GM12891 (cell line): ENCODE results near the gene DGCR8.

Experiments used
- DNase-seq: peaks from one replicate; pipeline ENCODE4 v3.0.0; 2011; ENCODE audit warnings: low spot score; ENCODE audit not compliant: insufficient read length
- FAIRE-seq: peaks from 2 replicates; lab custom pipeline; 2011; peaks lifted over from hg19 to GRCh38; lab: Jason Lieb, UNC
- PAX5 ChIP-seq: IDR thresholded peaks from 2 replicates; pipeline ENCODE4 v1.6.1; 2011; ENCODE audit warnings: low read length, moderate library complexity, mild to moderate bottlenecking; ENCODE audit not compliant: insufficient read depth, severe bottlenecking
- POLR2A ChIP-seq: IDR thresholded peaks from 2 replicates; pipeline ENCODE4 v1.6.1; 2011; ENCODE audit warnings: low read depth, low read length, control low read depth
- POLR2AphosphoS5 ChIP-seq: IDR thresholded peaks from 2 replicates; pipeline ENCODE4 v1.6.1; 2011; ENCODE audit warnings: low read depth, low read length, control low read depth
- POU2F2 ChIP-seq: IDR thresholded peaks from 2 replicates; pipeline ENCODE4 v1.6.1; 2011; ENCODE audit warnings: low read depth, mild to moderate bottlenecking, control low read depth, low read length, moderate library complexity
- SPI1 ChIP-seq: IDR thresholded peaks from 2 replicates; pipeline ENCODE4 v1.6.1; 2011; ENCODE audit warnings: low read depth, low read length, control low read depth
- TAF1 ChIP-seq: IDR thresholded peaks from 2 replicates; pipeline ENCODE4 v1.6.1; 2011; ENCODE audit warnings: low read depth, low read length, control low read depth

The DGCR8 gene

DNA sequence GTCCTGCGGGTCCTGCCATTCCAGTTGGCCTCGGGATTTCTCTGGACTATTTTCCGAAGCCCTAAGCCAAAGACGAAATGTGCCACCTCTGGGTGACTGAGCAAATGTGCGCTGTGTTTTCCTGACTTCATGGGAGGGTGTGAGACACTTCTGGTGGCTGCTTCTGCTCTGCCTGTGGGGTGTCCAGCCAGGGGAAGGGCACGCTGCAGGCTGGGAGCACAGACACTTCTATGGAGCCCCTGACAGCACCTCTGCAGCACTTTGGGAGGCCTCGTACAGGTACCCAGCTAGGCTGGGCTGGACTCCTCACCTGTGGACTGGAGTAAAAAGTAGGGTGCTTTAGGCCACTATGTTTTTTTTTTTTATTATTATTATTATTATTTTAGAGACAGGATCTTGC lies 41.5 kb upstream of the DGCR8 start:
- no peak for DNase-seq
- FAIRE-seq = no peak
- no peak for TF ChIP-seq PAX5
- TF ChIP-seq POU2F2 = no peak
- TF ChIP-seq SPI1 = no peak
- no peak for TF ChIP-seq TAF1
- TF ChIP-seq POLR2AphosphoS5 = no peak
- TF ChIP-seq POLR2A = no peak

DNA sequence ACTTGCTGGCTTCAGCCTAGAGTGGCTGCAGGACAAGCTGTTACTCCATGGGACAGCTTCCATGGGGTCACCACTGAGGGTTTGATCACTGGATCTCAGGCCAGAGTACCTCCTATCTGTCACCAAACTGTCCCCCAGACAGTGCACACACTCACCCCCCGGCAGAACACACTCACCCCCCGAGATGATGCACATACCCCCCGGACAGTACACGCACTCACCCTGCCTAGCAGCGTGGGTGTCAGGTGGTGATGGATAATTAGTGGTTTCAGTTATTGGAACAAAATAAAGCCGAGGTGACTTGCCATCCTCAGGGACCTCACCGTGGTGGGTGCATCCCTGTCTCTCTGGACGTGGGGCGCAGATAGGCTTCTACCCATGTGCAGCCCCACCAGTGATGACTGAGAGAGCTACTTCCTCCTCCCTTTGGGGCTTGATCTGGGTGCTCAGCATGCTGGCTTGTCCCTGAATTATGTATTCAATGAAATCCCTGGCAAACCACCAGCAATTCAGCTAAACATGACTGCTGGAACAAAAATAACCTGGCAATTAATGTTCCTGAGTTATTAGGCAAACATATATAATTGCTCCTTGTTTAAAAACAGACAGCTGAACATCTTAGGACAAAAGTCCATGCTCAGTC lies 40.2 kb upstream of the DGCR8 start:
- TF ChIP-seq PAX5 (no peak), POLR2A (no peak), POU2F2 (no peak), SPI1 (no peak), POLR2AphosphoS5 (no peak), TAF1 (no peak)
- no peak for DNase-seq
- no peak for FAIRE-seq

DNA sequence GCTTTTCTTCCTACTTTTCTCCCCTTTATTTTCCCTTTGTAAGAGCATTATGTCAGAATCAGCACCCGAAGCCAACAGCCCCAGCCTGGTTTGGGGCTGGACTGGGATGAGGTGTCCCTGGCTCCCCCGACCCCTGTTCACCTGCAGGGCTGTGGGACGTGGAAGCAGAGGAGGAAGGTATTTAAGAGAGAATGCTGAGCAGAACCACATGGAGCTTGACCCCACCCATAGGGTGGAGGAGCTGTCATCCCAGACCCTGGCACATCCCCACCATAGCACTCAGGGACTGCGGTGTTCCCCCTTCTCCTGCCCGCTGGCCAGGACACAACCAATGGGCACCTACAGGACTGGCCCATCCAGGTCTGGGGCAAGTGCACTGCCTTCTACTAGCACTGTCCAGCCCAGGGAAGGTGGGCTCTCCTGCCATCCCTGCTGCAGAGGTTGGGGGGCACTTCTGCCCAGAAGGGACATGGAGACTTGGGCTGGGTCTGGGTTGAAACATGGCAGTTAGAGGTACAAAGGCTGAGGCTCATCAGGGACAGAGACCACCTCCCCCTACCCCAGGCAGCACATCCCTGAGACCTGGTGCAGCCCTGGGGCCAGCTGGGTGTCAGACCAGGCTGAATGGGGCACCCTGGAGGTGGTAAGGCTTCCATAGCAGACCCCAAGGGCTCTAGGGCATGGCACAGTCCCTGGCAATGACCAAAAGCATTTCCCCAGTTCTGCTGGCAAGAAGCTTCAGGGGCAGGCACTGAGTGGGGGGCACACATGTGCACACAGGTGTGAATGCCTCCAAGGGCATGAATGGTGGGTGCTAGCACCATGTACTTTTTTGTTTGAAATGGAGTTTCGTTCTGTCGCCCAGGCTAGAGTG lies 39.5 kb upstream of the DGCR8 start:
- FAIRE-seq (no peak), DNase-seq (no peak)

DNA sequence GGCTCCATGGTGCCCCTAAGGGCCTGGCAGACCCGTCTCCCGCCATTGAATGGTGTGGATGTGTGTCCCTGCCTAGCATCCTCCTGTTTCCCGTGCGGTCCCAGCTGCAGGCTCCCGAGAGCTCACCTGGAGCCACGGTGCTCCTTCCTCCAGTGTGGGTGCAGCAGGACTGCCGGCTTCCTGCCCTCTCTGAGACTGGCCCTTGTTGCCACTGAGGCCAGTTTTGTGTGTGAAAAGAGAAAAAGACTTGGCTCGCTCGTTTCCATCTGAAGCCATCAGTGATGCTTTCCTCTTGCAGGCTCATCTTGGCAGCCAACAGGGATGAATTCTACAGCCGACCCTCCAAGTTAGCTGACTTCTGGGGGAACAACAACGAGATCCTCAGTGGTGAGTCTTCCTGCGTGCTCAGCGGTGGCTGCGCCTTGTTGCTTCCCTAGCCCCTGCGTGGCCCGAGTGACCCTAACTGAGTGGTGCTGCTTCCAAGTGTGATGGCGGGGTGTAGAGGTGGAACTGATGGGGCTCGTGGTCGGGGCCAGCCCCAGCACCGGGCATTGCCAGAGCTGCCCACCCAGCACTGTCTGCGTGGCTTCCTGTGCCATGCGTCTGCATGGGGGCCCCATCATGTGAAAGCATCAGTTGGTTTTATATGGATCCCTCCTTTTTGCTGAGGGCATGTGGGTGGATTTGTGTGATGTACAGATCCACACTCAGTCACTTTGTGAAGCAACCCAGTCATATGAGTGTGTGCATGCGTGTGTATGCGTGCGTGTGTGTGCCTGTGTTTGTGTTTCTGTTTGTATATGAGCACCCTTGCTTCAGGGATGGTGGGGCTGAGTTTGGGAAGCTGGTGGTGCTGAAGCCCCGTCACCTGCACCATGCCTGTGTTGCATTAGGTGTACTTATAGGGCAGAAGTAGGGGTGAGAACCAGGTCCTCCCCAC lies 36.7 kb upstream of the DGCR8 start:
- FAIRE-seq (no peak), DNase-seq (no peak)
- TF ChIP-seq TAF1 (no peak), POU2F2 (no peak), POLR2A (no peak), POLR2AphosphoS5 (no peak), SPI1 (no peak), PAX5 (no peak)

More for the DNA sequence above, 39.5 kb upstream of the DGCR8 start:
- no peak for TF ChIP-seq POLR2A
- TF ChIP-seq PAX5 = no peak
- no peak for TF ChIP-seq TAF1
- no peak for TF ChIP-seq POLR2AphosphoS5
- no peak for TF ChIP-seq POU2F2
- no peak for TF ChIP-seq SPI1

DNA sequence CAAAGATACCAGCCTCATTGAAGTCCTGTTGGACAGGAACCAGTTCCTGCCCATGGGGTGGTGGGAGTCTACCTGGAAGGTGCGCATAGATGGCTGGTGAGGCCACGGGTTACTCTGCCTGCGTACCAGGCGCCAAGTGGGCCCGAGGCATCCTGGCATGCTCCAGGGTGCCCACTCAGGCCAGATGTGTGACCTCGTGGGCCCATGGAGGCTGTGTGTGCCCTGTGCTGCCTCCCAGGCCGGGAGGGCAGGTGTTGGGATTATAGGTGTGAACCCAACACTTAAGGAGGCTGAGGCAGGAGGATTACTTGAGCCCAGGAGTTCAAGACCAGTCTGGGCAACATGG lies 36.1 kb upstream of the DGCR8 start:
- TF ChIP-seq PAX5 = no peak
- TF ChIP-seq POLR2A = no peak
- TF ChIP-seq POLR2AphosphoS5 = no peak
- no peak for TF ChIP-seq POU2F2
- no peak for TF ChIP-seq TAF1
- TF ChIP-seq SPI1 = no peak
- no peak for FAIRE-seq
- DNase-seq = no peak

DNA sequence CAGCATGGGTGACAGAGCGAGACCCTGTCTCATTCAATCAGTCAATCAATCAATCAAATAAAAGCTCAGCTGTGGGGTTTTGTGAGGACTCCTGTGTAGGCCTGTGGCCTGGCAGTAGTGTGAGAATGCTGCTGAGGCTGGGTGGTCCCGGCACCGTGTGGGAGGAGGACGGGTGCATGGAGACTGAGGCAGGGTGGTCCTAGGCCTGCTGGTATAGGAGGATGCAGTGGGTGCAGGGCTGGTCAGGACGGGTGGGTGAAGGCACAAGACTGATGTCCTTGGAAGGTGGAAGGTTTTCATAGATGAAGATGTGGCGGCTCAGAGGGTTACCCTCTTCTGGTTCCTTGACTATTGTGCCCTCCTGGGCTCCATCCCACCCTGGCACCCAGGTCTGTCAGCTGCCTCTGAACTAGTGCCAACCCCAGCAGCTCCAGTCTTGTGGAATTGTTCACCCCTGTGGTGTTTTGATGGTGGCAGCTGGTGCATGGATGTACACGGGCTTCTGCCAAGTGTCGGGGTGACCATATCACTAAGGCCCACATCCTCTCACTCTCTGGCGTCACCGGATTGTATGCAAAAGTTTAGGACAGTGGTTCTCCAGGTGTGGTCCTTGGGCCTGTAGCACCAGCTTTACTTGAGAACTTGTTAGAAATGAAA lies 35.4 kb upstream of the DGCR8 start:
- no peak for DNase-seq
- FAIRE-seq = no peak
- no peak for TF ChIP-seq POLR2A
- TF ChIP-seq TAF1 = no peak
- no peak for TF ChIP-seq POLR2AphosphoS5
- TF ChIP-seq PAX5 = no peak
- TF ChIP-seq SPI1 = no peak
- no peak for TF ChIP-seq POU2F2

DNA sequence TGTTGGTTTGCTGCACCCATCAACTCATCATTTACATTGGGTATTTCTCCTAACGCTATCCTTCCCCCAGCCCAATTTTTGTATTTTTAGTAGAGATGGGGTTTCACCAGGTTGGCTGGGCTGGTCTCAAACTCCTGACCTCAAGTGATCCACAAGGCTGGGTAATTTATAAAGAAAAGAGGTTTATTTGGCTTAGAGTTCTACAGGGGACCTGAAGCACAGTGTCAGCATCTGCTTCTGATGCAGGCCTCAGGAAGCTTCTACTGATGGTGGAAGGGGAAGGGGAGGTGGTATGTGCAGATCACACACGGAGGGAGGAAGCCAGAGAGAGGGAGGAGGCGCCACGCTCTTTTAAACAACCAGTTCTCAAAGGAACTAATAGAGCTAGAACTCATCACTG lies 33.3 kb upstream of the DGCR8 start:
- DNase-seq = no peak
- no peak for TF ChIP-seq TAF1
- TF ChIP-seq SPI1 = no peak
- no peak for TF ChIP-seq POLR2AphosphoS5
- no peak for TF ChIP-seq POU2F2
- TF ChIP-seq PAX5 = no peak
- TF ChIP-seq POLR2A = no peak
- no peak for FAIRE-seq

DNA sequence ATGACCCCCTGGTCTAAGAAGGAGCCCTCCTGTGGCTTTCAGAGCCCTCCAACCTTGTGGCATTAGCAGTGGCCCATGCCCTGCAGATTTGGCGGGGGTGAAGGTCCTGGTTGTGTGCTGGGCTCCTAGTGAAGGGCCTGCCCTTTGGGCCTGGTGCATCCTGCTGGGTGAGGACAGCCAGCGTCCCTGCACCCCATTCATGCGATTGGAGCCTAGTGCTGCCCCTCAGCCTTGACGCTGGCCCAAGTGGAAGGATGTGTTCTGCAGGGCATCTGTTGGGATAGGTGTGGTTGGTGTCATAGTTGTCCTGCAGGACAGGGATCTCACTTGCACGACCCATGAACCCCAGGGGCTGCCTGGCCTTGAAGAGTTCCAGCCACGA lies 28.1 kb upstream of the DGCR8 start:
- DNase-seq (no peak), FAIRE-seq (no peak)
- TF ChIP-seq TAF1 = no peak
- TF ChIP-seq POLR2AphosphoS5 = no peak
- no peak for TF ChIP-seq SPI1
- TF ChIP-seq POU2F2 = no peak
- TF ChIP-seq POLR2A = no peak
- TF ChIP-seq PAX5 = no peak
